Neural progenitor cell (in vitro differentiated cells): ENCODE data around the gene COL8A2. TPM values are rescaled to one million over a fixed set of nuclear protein-coding genes. Genes with fewer than 3 reads are reported as not detected.

Experiments
- DNase-seq: peaks from one replicate; pipeline ENCODE4 v3.0.0-alpha.2; 2016; ENCODE audit warnings: low spot score
- H2AFZ ChIP-seq: fragments of 200-600 bp; sonication (generic); replicated peaks from 2 replicates; pipeline ENCODE4 v1.6.1; 2016; ENCODE audit warnings: antibody characterized with exemption
- H3F3A ChIP-seq: fragments of 200-600 bp; sonication (generic); 2 replicates; pipeline ENCODE4 v1.6.1; 2016; ENCODE audit warnings: antibody characterized with exemption, low read depth
- H3K27ac ChIP-seq: fragments of 200-600 bp; sonication (generic); 2 replicates; pipeline ENCODE4 v1.5.1; 2016; ENCODE audit warnings: mild to moderate bottlenecking
- H3K27me3 ChIP-seq: fragments of 200-600 bp; sonication (generic); 2 replicates; pipeline ENCODE4 v1.6.1; 2016; ENCODE audit warnings: mild to moderate bottlenecking, moderate library complexity
- H3K36me3 ChIP-seq: fragments of 200-600 bp; sonication (generic); 2 replicates; pipeline ENCODE4 v1.5.1; 2016
- H3K4me1 ChIP-seq: fragments of 200-600 bp; sonication (generic); 2 replicates; pipeline ENCODE4 v1.6.1; 2016; ENCODE audit warnings: mixed run types
- H3K4me2 ChIP-seq: fragments of 200-600 bp; sonication (generic); 2 replicates; pipeline ENCODE4 v1.6.1; 2016
- H3K4me3 ChIP-seq: fragments of 200-600 bp; sonication (generic); 2 replicates; pipeline ENCODE4 v1.5.1; 2016
- H3K79me2 ChIP-seq: fragments of 200-600 bp; sonication (generic); 2 replicates; pipeline ENCODE4 v1.6.1; 2016; ENCODE audit warnings: low read depth
- H3K9ac ChIP-seq: fragments of 200-600 bp; sonication (generic); 2 replicates; pipeline ENCODE4 v1.6.1; 2016
- H3K9me3 ChIP-seq: fragments of 200-600 bp; sonication (generic); 2 replicates; pipeline ENCODE4 v1.5.1; 2016; ENCODE audit warnings: low read depth
- H4K20me1 ChIP-seq: fragments of 200-600 bp; sonication (generic); 2 replicates; pipeline ENCODE4 v1.6.1; 2016; ENCODE audit warnings: low read depth
- H3K27ac Mint-ChIP-seq: 3 replicates; pipeline ENCODE4 v1.8.0; 2021; ENCODE audit warnings: mixed read lengths
- H3K27me3 Mint-ChIP-seq: 2 replicates; pipeline ENCODE4 v1.8.0; 2022; ENCODE audit warnings: low read depth, mild to moderate bottlenecking, inconsistent platforms, moderate library complexity, mixed read lengths; ENCODE audit not compliant: insufficient read depth
- H3K36me3 Mint-ChIP-seq: 3 replicates; pipeline ENCODE4 v1.8.0; 2021; ENCODE audit warnings: mixed read lengths
- H3K4me1 Mint-ChIP-seq: 3 replicates; pipeline ENCODE4 v1.8.0; 2021; ENCODE audit warnings: mixed read lengths
- H3K4me3 Mint-ChIP-seq: 3 replicates; pipeline ENCODE4 v1.8.0; 2021; ENCODE audit warnings: mild to moderate bottlenecking, moderate library complexity, mixed read lengths
- H3K9me3 Mint-ChIP-seq: 3 replicates; pipeline ENCODE4 v1.8.0; 2020; ENCODE audit warnings: mixed read lengths
- CTCF ChIP-seq: fragments of 200-600 bp; sonication (generic); IDR thresholded peaks from 2 replicates; pipeline ENCODE4 v1.5.1; 2017; ENCODE audit warnings: antibody characterized with exemption, mild to moderate bottlenecking
- EZH2 ChIP-seq: fragments of 200-600 bp; sonication (generic); IDR thresholded peaks from 2 replicates; pipeline ENCODE4 v1.6.1; 2017; ENCODE audit warnings: antibody characterized with exemption, mild to moderate bottlenecking, moderate library complexity
- EZH2phosphoT487 ChIP-seq: fragments of 200-600 bp; sonication (generic); IDR thresholded peaks from 2 replicates; pipeline ENCODE4 v1.6.1; 2017; ENCODE audit warnings: antibody characterized with exemption
- total RNA-seq: library from RNA; depleted of rRNA; stranded (reverse); fragments of >200 nt; gene quantifications from 2 replicates; pipeline ENCODE4 v1.2.3, GENCODE V29; 2015; ENCODE audit warnings: low replicate concordance

Gene COL8A2
- total RNA-seq, 1 donor from 2014 or later = not detected

GRCh38 chr1:36068866-36069265 lies 56.2 kb downstream of the COL8A2 start:
- no peaks in the 10 kb centered on the region for H3K36me3 ChIP-seq
- Mint-ChIP-seq H3K9me3 (no peaks in the 10 kb centered on the region), H3K4me3 (no peak overlapping the region), H3K27ac (no peak overlapping the region), H3K36me3 (no peaks in the 10 kb centered on the region), H3K27me3 (peaks cover 3% of the 10 kb centered on the region), H3K4me1 (peaks cover 7% of the 10 kb centered on the region)
- no peak overlapping the region for H3K4me3 ChIP-seq
- H3K4me2 ChIP-seq = no peak overlapping the region
- H3F3A ChIP-seq = peaks cover 4% of the 10 kb centered on the region
- no peaks in the 10 kb centered on the region for H3K79me2 ChIP-seq
- peaks cover 8% of the 10 kb centered on the region for H3K4me1 ChIP-seq
- no peak for DNase-seq
- H3K27ac ChIP-seq = no peak overlapping the region
- no peaks in the 10 kb centered on the region for H3K27me3 ChIP-seq
- no peak overlapping the region for H2AFZ ChIP-seq
- H4K20me1 ChIP-seq = no peaks in the 10 kb centered on the region
- no peaks in the 10 kb centered on the region for H3K9me3 ChIP-seq
- H3K9ac ChIP-seq = no peak overlapping the region
- TF ChIP-seq EZH2phosphoT487 = no peak
- no peak for TF ChIP-seq CTCF
- TF ChIP-seq EZH2 = no peak

- Mint-ChIP-seq H3K4me3 (no peak overlapping the region), H3K27ac (no peak overlapping the region), H3K27me3 (peaks cover 3% of the 10 kb centered on the region), H3K9me3 (no peaks in the 10 kb centered on the region), H3K36me3 (no peaks in the 10 kb centered on the region), H3K4me1 (peaks cover 7% of the 10 kb centered on the region)
- Histone ChIP-seq H3F3A (peaks cover 4% of the 10 kb centered on the region), H2AFZ (no peak overlapping the region), H4K20me1 (no peaks in the 10 kb centered on the region), H3K79me2 (no peaks in the 10 kb centered on the region), H3K27me3 (no peaks in the 10 kb centered on the region), H3K9ac (no peak overlapping the region), H3K4me3 (no peak overlapping the region), H3K4me1 (peaks cover 8% of the 10 kb centered on the region), H3K9me3 (no peaks in the 10 kb centered on the region), H3K4me2 (no peak overlapping the region), H3K36me3 (no peaks in the 10 kb centered on the region), H3K27ac (no peak overlapping the region)
- TF ChIP-seq EZH2 = no peak
- TF ChIP-seq EZH2phosphoT487 = no peak
- TF ChIP-seq CTCF = no peak
- no peak for DNase-seq
Observed at GRCh38 chr1:36067871-36068270, 57.2 kb downstream of the COL8A2 start.

- Histone ChIP-seq H3K4me1 (no peaks in the 10 kb centered on the region), H3F3A (no peaks in the 10 kb centered on the region), H3K9ac (no peak overlapping the region), H3K4me3 (no peak overlapping the region), H3K27me3 (no peaks in the 10 kb centered on the region), H3K36me3 (no peaks in the 10 kb centered on the region), H4K20me1 (no peaks in the 10 kb centered on the region), H3K9me3 (no peaks in the 10 kb centered on the region), H3K4me2 (no peak overlapping the region), H2AFZ (no peak overlapping the region), H3K27ac (no peak overlapping the region), H3K79me2 (no peaks in the 10 kb centered on the region)
- DNase-seq = no peak
- peaks cover 3% of the 10 kb centered on the region for H3K27me3 Mint-ChIP-seq
- no peak overlapping the region for H3K27ac Mint-ChIP-seq
- H3K9me3 Mint-ChIP-seq = no peaks in the 10 kb centered on the region
- no peaks in the 10 kb centered on the region for H3K36me3 Mint-ChIP-seq
- H3K4me3 Mint-ChIP-seq = no peak overlapping the region
- no peaks in the 10 kb centered on the region for H3K4me1 Mint-ChIP-seq
- TF ChIP-seq EZH2 = no peak
Observed at GRCh38 chr1:36062315-36062714, 62.7 kb downstream of the COL8A2 start.

GRCh38 chr1:36055706-36056105 lies 69.3 kb downstream of the COL8A2 start:
- Histone ChIP-seq H3K27ac (no peak overlapping the region), H3K27me3 (no peaks in the 10 kb centered on the region), H3K4me1 (no peaks in the 10 kb centered on the region), H3F3A (no peaks in the 10 kb centered on the region), H3K4me3 (no peak overlapping the region), H3K9ac (no peak overlapping the region), H3K36me3 (no peaks in the 10 kb centered on the region), H4K20me1 (no peaks in the 10 kb centered on the region), H3K9me3 (no peaks in the 10 kb centered on the region), H2AFZ (no peak overlapping the region), H3K4me2 (no peak overlapping the region), H3K79me2 (no peaks in the 10 kb centered on the region)
- H3K4me1 Mint-ChIP-seq = no peaks in the 10 kb centered on the region
- H3K27me3 Mint-ChIP-seq = no peaks in the 10 kb centered on the region
- peaks cover 8% of the 10 kb centered on the region for H3K36me3 Mint-ChIP-seq
- no peak for TF ChIP-seq EZH2phosphoT487
- no peak for TF ChIP-seq CTCF
- no peak for TF ChIP-seq EZH2
- no peak for DNase-seq
- H3K27ac Mint-ChIP-seq = no peak overlapping the region
- H3K9me3 Mint-ChIP-seq = no peaks in the 10 kb centered on the region
- H3K4me3 Mint-ChIP-seq = no peak overlapping the region
